SU-DHL-6 (cell line): ENCODE measurements around the gene AKAP6.

Source experiments
- H2AFZ ChIP-seq: fragments of 200-600 bp; sonication (generic); 2 replicates; pipeline ENCODE4 v1.6.1; 2014; ENCODE audit warnings: low read depth, mild to moderate bottlenecking, moderate library complexity, mixed read lengths, antibody characterized with exemption, low read length; ENCODE audit not compliant: severe bottlenecking
- H3F3A ChIP-seq: fragments of 200-600 bp; shearing (Covaris generic); 2 replicates; pipeline ENCODE4 v1.6.0; 2016; ENCODE audit warnings: antibody characterized with exemption, mild to moderate bottlenecking; ENCODE audit not compliant: insufficient read depth
- H3K27ac ChIP-seq: fragments of 200-600 bp; sonication (generic); 2 replicates; pipeline ENCODE4 v1.5.1; 2016; ENCODE audit warnings: low read depth, mild to moderate bottlenecking, low read length, moderate library complexity, mixed read lengths
- H3K27me3 ChIP-seq: fragments of 200-600 bp; sonication (generic), shearing (Covaris generic); 2 replicates; pipeline ENCODE4 v1.6.0; 2014; ENCODE audit warnings: mild to moderate bottlenecking, low read length
- H3K36me3 ChIP-seq: fragments of 200-600 bp; sonication (generic); 2 replicates; pipeline ENCODE4 v1.6.1; 2014; ENCODE audit warnings: mild to moderate bottlenecking, low read length, mixed read lengths
- H3K4me2 ChIP-seq: fragments of 300-600, 200-600 bp; shearing (Covaris generic), sonication (generic); 2 replicates; pipeline ENCODE4 v1.6.0; 2014; ENCODE audit warnings: low read length, low read depth, mild to moderate bottlenecking; ENCODE audit not compliant: poor library complexity, severe bottlenecking
- H3K4me3 ChIP-seq: fragments of 200-600 bp; sonication (generic); 2 replicates; pipeline ENCODE4 v1.5.1; 2014; ENCODE audit warnings: antibody characterized with exemption, low read length, mild to moderate bottlenecking, mixed read lengths; ENCODE audit not compliant: insufficient read depth, poor library complexity, severe bottlenecking
- H3K79me2 ChIP-seq: fragments of 200-600 bp; sonication (generic); 2 replicates; pipeline ENCODE4 v1.6.1; 2014; ENCODE audit warnings: mild to moderate bottlenecking, low read length, moderate library complexity; ENCODE audit not compliant: insufficient read depth
- H3K9ac ChIP-seq: fragments of 200-600 bp; sonication (generic); 2 replicates; pipeline ENCODE4 v1.7.0; 2014; ENCODE audit warnings: mild to moderate bottlenecking, low read length
- H3K9me2 ChIP-seq: fragments of 200-600 bp; sonication (generic); replicated peaks from 2 replicates; pipeline ENCODE4 v1.6.1; 2014; ENCODE audit warnings: low read length; ENCODE audit not compliant: insufficient read depth
- H3K9me3 ChIP-seq: fragments of 200-600 bp; sonication (generic); 2 replicates; pipeline ENCODE4 v1.6.1; 2014; ENCODE audit warnings: low read length, mixed read lengths; ENCODE audit not compliant: insufficient read depth
- H4K20me1 ChIP-seq: fragments of 200-600 bp; sonication (generic); 2 replicates; pipeline ENCODE4 v1.6.1; 2014; ENCODE audit warnings: low read depth, mild to moderate bottlenecking, antibody characterized with exemption, low read length, moderate library complexity, mixed read lengths
- CTCF ChIP-seq: fragments of 200-600 bp; sonication (generic); IDR thresholded peaks from one replicate; pipeline ENCODE4 v1.5.1; 2017; ENCODE audit warnings: antibody characterized with exemption, mild to moderate bottlenecking, low read length, moderate library complexity; ENCODE audit not compliant: insufficient read depth, poor library complexity, severe bottlenecking
- EZH2phosphoT487 ChIP-seq: fragments of 200-600 bp; sonication (generic), shearing (Covaris generic); conservative IDR thresholded peaks from 2 replicates; pipeline ENCODE4 v1.6.1; 2018; ENCODE audit warnings: mild to moderate bottlenecking, antibody characterized with exemption, low read length, moderate library complexity, mixed read lengths

AKAP6 gene

GRCh38 chr14:32808644-32809043, 479.5 kb downstream of the AKAP6 start:
- Histone ChIP-seq H3K4me3 (no peak overlapping the region), H3K79me2 (no peaks in the 10 kb centered on the region)
- TF ChIP-seq EZH2phosphoT487 (no peak), CTCF (no peak)

GRCh38 chr14:32809255-32809654, 480.2 kb downstream of the AKAP6 start:
- H3K9me3 ChIP-seq: no peaks in the 10 kb centered on the region
- no peaks in the 10 kb centered on the region for H3K9me2 ChIP-seq
- no peaks in the 10 kb centered on the region for H3F3A ChIP-seq
- H3K27ac ChIP-seq: no peak overlapping the region
- H4K20me1 ChIP-seq: no peaks in the 10 kb centered on the region
- no peak overlapping the region for H3K4me2 ChIP-seq
- no peaks in the 10 kb centered on the region for H3K27me3 ChIP-seq
- H3K36me3 ChIP-seq: no peaks in the 10 kb centered on the region
- no peak overlapping the region for H3K9ac ChIP-seq
- H3K4me3 ChIP-seq: no peak overlapping the region
- H2AFZ ChIP-seq: no peak overlapping the region
- TF ChIP-seq CTCF: no peak
- TF ChIP-seq EZH2phosphoT487: no peak
- no peaks in the 10 kb centered on the region for H3K79me2 ChIP-seq

More at GRCh38 chr14:32808644-32809043, 479.5 kb downstream of the AKAP6 start:
- Histone ChIP-seq H2AFZ (no peak overlapping the region), H3K4me2 (no peak overlapping the region), H3F3A (no peaks in the 10 kb centered on the region), H3K27me3 (no peaks in the 10 kb centered on the region), H3K9me3 (no peaks in the 10 kb centered on the region; the same call in 1 of the 2 replicates), H3K36me3 (no peaks in the 10 kb centered on the region), H3K9me2 (no peaks in the 10 kb centered on the region), H4K20me1 (no peaks in the 10 kb centered on the region), H3K27ac (no peak overlapping the region), H3K9ac (no peak overlapping the region)

- Histone ChIP-seq H3K27ac (no peak overlapping the region), H3K9me3 (no peaks in the 10 kb centered on the region), H3K27me3 (no peaks in the 10 kb centered on the region), H2AFZ (no peak overlapping the region), H4K20me1 (no peaks in the 10 kb centered on the region), H3K79me2 (no peaks in the 10 kb centered on the region), H3K9ac (no peak overlapping the region), H3K36me3 (no peaks in the 10 kb centered on the region), H3K4me3 (no peak overlapping the region), H3K4me2 (no peak overlapping the region), H3F3A (no peaks in the 10 kb centered on the region), H3K9me2 (no peaks in the 10 kb centered on the region; the same call in 1 of the 2 replicates)
- no peak for TF ChIP-seq CTCF
- no peak for TF ChIP-seq EZH2phosphoT487
Measured at GRCh38 chr14:32813401-32813800, 484.3 kb downstream of the AKAP6 start.
